Endothelial cell of hepatic sinusoid (primary cell): ENCODE data around the gene CAD.

Experiments
- in situ Hi-C: cut with HindIII; loops from 2 replicates; pipeline ENCODE4 v1.10.0; 2017; ENCODE audit warnings: low sequenced_read_pairs

Gene CAD

DNA sequence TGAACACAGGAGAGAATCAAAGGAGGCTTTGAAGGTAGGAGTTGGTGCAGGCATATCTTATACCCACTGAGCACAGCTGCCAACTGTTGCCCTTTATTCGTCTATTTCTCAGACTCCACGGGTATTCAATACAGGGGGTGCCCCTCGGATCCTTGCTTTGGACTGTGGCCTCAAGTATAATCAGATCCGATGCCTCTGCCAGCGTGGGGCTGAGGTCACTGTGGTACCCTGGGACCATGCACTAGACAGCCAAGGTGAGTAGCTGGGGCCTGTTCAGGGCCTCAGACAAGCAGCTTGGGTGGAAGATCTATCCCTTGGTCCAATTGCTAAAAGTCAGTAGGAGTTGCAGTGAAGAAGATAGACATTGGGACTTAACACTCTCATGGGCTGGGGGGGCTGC is 5.2 kb downstream of the CAD start:
- in situ Hi-C loops, result no loop called here

DNA sequence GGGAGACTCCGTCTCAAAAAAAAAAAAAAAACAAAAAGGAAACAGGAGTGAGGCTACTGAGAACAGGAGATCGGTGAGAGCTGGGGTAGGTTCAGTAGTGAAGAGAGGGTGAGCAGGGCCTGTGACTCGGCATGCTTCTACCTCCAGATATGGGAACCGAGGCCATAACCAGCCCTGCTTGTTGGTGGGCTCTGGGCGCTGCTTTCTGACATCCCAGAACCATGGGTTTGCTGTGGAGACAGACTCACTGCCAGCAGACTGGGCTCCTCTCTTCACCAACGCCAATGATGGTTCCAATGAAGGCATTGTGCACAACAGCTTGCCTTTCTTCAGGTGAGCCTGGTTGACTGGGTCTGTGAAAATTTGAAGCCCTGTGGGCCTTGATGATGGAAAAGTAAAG is 6.2 kb downstream of the CAD start:
- in situ Hi-C loops, result no loop called here

- in situ Hi-C loops, result no loop called here
Measured at GRCh38 chr2:27225526-27225925, 8.4 kb downstream of the CAD start.

DNA sequence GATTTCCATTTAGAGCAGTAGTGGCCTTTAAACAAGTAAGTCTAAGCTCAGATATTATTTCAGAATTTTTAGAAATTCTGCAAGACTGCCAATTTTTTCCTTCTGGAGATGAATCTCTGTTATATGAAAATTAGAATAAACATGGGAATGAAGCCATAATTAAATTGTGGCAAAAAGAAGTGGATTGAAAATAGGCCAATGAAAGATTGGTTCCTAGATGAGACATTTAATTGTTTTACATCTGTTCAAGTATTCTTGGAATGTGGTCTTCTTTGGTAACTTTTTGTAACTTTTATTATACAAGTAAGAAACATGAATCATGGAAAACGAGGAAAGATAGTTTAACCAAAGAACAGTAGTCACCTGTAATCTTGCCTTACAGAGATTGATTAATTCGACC is 10.3 kb downstream of the CAD start:
- in situ Hi-C loops, result no loop called here

GRCh38 chr2:27231921-27232320 is 14.8 kb downstream of the CAD start:
- in situ Hi-C loops, result no loop called here

- in situ Hi-C loops, result no loop called here
Measured at GRCh38 chr2:27233341-27233740, 16.2 kb downstream of the CAD start.

- in situ Hi-C loops, result no loop called here
Measured at GRCh38 chr2:27236136-27236535, 19.0 kb downstream of the CAD start.

- in situ Hi-C loops, result no loop called here
Measured at GRCh38 chr2:27236626-27237025, 19.5 kb downstream of the CAD start.

DNA sequence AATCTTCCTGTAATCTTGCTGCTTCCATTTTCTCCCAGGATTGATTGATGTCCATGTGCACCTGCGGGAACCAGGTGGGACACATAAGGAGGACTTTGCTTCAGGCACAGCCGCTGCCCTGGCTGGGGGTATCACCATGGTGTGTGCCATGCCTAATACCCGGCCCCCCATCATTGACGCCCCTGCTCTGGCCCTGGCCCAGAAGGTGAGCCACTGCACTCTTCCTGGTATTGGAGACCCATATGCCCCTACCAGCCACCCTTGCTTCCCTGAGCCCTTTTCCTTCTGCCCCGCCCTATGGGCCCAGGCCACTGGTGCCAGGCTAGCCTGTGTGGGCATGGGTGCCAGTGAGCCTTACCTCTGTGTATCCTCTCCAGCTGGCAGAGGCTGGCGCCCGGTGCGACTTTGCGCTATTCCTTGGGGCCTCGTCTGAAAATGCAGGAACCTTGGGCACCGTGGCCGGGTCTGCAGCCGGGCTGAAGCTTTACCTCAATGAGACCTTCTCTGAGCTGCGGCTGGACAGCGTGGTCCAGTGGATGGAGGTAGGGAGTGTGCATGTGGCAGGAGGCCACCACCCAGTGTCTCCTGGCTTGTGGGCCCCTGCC is 20.3 kb downstream of the CAD start:
- in situ Hi-C loops, result no loop called here

DNA sequence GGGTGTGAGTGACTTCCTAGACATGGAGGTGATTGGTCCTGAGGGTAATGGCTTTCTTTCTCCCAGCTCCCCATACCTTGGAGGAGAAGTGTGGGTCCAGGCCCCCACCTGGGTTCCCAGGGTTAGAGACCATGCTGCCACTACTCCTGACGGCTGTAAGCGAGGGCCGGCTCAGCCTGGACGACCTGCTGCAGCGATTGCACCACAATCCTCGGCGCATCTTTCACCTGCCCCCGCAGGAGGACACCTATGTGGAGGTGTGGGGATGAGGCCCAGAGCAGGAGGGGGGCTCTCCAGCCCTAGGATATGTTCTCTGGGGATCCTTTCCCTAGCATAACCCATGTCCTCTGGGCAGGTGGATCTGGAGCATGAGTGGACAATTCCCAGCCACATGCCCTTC is 21.8 kb downstream of the CAD start:
- in situ Hi-C loops, result no loop called here

GRCh38 chr2:27240406-27240805 is 23.2 kb downstream of the CAD start:
- in situ Hi-C loops, result no loop called here

DNA sequence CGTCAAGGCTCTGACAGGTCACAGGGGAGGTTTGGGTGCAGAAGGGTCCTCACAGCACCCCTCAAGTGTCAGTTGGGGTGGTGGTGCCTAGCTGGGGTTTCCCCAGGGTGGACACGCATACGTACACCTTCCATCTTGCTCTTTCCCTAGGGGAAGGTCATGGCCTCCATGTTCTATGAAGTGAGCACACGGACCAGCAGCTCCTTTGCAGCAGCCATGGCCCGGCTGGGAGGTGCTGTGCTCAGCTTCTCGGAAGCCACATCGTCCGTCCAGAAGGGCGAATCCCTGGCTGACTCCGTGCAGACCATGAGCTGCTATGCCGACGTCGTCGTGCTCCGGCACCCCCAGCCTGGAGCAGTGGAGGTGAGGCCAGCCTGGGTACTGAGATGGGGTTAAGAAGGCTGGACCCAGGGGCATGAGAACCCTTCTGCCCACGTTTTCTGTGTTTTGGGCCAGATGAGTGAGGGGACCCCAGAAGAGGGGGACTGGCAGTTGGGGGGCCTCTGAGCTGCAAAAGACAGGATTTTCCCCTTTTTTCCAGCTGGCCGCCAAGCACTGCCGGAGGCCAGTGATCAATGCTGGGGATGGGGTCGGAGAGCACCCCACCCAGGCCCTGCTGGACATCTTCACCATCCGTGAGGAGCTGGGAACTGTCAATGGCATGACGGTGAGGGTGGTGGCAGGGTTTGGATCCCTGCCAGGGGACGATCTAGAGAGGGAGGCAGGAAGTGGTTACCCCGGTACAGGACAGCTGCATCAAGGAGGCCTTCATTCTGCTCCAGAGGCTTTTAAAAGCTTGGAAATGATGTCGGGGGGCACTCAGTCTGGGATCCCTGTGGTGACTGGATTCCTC is 24.8 kb downstream of the CAD start:
- in situ Hi-C loops, result no loop called here

GRCh38 chr2:27242614-27242951 is 25.4 kb downstream of the CAD start:
- in situ Hi-C loops, result no loop called here

GRCh38 chr2:27243391-27244130 is 26.4 kb downstream of the CAD start:
- in situ Hi-C loops, result no loop called here

GRCh38 chr2:27245116-27245515 is 27.9 kb downstream of the CAD start:
- in situ Hi-C loops, result loop anchor here (5.0 kb wide), 1 partner anchor 78 kb away; no protein-coding TSS in a partner anchor

GRCh38 chr2:27245626-27246025 is 28.5 kb downstream of the CAD start:
- in situ Hi-C loops, result loop anchor here (5.0 kb wide), 1 partner anchor 78 kb away; no protein-coding TSS in a partner anchor

- in situ Hi-C loops, result loop anchor here (5.0 kb wide), 1 partner anchor 81 kb away; no protein-coding TSS in a partner anchor
Measured at GRCh38 chr2:27247893-27248292, 30.7 kb downstream of the CAD start.

DNA sequence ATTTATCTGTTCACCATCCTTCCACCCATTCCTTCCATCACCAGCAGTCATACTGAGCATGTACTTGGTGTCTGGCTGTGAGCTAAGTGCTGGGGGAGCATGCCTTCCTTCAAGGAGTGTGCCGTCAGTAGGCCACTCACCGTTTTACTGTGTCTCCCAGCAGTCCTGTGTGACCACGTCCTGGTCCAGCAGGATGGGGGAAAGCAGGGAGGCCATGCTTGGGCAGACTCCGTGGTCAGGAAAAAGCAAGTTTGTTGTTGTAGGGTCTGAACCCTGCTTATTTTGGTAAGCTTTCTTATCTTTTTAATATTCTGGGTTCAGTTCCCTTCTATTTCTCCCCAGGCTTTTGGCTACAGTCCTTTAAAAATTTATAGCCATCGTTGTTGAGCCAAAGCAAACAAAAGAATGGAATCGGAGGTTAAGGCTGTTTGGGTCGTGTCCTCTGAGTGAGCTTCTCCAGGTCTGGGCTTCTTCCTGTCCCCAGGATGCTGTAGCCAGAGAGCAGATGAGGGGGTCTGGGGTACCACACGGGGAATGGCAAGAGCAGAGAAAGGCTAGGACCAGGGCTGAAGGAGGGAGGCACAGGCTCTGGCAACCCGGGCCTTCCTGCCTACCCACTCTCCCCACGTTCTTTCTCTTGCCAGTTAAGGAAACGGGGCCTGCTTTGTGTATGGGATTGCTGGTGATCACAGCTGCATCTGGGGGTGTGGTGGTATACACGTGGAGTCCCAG is 32.2 kb downstream of the CAD start:
- in situ Hi-C loops, result loop anchor here (5.0 kb wide), 1 partner anchor 82 kb away; no protein-coding TSS in a partner anchor

DNA sequence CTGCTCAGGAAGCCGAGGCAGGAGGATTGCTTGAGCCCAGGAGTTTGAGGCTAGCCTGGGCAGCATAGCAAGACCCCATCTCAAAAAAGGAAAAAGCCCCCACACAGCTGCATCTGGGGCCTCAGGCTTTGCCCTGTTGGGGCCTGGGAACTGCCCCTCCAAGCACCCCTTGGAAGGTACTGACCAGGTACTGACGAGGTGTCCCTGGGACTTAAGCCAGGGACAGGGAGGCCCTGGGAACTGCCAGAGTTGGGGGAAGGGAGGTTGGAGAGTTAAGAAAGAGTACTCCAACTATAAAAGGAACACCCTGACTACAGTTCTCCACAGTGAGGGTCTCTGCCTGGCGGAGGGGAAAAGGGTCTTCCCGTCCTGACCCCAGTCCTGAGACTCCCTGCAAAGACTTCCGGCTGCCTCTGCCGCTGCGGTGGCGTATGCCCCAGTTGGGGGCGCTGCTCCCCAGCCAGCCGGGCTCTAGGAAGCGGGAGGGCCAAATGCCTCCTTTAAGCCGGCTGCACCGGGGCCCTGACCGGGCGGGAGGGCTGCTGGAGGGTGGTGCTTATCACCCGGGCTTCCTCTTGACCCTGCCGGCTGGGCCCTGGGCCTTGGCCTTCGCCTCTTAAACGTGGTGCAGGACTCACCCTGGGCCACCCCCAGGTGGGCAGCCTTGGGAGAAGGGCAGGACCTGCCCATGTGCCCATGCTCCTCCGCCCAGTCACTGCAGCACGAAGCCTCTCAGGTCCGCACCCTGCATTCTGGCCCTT is 32.9 kb downstream of the CAD start:
- in situ Hi-C loops, result loop anchor here (5.0 kb wide), 1 partner anchor 83 kb away; no protein-coding TSS in a partner anchor
